Measurements from ENCODE around the gene RUFY1.
A peak's percentile ranks its signal among the peaks of the same experiment; 100 is the strongest.
"Not testable (repeated sequence)": the region's sequence is repeated elsewhere in the genome, so short reads cannot be mapped to it uniquely, and the experiment has no call there.

The RUFY1 gene

DNA sequence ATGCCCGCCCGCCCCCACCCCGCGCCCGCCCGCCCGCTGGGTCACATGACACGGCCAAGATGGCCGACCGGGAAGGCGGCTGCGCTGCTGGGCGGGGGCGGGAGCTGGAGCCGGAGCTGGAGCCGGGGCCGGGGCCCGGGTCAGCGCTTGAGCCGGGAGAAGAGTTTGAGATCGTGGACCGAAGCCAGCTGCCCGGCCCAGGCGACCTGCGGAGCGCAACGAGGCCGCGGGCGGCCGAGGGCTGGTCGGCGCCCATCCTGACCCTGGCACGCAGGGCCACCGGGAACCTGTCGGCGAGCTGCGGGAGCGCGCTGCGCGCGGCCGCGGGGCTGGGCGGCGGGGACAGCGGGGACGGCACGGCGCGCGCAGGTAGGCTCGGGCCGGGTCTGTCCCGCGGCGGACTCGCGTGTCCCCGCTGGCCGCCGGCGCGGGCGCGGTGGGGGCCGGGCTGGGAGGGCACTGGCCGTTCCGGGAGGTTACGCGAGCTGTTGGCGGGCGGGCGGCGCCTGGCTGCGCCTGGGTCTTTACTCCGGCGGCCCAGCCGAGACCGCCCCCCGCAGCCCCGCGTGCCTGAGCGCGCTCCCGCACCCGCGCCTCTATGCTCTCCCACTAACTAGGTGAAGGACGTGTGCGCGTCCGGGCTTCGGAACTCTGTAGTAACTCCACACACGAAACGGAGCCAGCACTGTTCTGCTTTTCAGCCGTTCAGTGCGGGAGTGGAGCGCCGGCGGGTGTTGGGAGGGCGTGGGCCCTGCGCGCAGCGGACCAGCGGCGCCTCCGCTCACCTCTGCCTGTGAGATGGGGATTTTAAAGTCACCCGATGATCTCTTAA, at the start of gene RUFY1:
Gene RUFY1 (plus strand): TSS at position 44 of the 832 bp plus-strand sequence. CDS start 16 bp downstream, at position 60.
- DNase-seq (ENCODE audit: low read depth): peak; percentile 79

DNA sequence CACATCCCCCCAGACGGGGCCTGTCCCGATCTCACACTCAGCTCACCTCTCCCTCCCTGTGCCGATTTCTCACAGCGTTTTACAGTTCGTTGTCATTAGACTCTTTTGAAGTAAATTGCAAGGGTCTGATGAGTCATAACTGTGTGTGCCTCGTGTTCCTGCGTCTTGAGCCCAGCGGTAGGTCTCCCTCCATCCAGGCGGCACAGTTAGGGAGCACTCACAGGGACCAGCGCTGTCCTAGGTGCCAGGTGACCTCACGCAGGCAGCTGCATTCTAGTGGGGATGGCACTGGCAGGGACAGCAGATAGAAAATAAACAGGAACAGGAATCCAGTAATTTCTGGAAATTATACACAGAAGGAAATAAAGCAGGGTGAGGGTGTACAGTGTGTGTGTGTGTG, 48.4 kb upstream of the RUFY1 start:
- DNase-seq (ENCODE audit: low read depth): not testable (repeated sequence)

DNA sequence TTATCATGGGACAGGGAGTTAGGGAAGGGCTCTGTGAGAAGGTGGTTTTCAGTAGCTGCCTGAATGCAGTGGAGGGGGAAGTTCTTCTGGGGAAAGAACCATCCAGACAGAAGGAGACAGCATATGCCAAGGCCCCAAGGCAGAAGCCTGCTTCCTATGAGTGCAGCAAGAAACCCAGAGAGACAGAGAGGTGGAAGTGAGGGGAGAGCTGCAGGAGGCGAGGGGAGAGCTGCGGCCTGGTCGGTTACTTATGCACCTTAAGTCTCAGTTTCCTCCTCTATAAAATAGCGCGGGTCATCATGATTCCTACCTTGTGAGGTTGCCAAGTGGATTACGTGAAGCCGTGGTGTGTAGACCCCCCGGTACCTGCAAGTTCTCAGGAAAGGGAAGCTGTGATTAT, 47.9 kb upstream of the RUFY1 start:
- not testable (repeated sequence) for DNase-seq (ENCODE audit: low read depth)

DNA sequence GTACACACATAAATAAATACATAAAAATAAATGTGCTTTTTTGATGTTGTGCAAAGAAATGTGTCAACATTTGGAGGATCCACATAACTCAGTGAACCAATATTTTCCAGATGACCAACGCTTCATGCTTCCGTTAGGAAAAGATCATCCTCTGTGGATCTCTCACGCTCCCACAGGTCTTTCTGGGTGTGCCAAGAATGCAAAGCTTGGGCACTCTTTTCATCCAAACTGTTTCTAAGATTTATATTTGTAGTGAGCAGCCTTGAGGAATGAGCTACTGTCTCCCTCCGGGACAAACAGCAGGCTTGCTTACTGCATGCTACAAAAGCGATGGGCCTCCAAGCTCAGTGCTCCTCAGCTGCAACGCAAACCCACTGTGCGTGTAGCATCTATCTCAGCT, 46.2 kb upstream of the RUFY1 start:
- DNase-seq (ENCODE audit: low read depth): no peak

DNA sequence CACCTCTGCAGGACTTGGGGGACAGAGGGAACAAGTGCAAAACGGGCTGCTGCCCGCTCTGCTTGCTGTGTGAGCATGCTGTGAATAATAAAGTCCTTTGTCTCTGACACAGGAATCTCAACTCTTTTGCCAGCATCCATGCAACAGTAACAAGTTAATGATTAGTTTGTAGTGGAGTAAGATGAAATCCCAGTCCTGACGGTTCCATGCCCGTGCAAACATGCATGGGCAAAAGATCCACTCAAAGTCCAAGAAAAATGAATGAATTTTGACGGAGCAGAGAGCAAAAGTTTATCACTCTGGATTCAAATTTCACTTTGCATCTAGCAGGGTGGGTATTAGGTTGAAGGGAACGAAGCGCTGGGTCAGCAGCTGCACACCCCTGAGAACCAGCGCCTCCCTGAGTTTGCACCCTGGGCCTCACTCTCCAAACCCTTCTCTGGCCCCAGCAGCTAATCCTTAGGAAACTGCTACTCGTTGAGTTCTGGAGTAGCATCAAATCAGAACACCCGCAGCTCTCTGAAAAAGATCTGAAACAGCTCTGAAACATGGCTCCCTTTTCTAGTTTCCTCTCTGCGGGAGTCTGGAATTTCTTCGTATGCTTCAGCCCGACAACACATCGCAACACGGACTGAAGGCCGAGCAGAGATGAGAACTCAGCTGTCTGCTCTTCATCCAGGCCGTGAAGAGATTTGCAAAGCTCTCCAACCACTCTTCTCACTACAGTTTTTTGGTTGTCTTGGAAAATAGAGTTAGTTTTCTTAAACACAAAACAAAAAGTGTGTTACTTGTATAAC, 45.6 kb upstream of the RUFY1 start:
- no peak for DNase-seq (ENCODE audit: low read depth)

- no peak for DNase-seq (ENCODE audit: low read depth)
Observed at GRCh38 chr5:179505636-179506261, 44.6 kb upstream of the RUFY1 start.

GRCh38 chr5:179509239-179509638, 41.1 kb upstream of the RUFY1 start:
- DNase-seq (ENCODE audit: low read depth): no peak

DNA sequence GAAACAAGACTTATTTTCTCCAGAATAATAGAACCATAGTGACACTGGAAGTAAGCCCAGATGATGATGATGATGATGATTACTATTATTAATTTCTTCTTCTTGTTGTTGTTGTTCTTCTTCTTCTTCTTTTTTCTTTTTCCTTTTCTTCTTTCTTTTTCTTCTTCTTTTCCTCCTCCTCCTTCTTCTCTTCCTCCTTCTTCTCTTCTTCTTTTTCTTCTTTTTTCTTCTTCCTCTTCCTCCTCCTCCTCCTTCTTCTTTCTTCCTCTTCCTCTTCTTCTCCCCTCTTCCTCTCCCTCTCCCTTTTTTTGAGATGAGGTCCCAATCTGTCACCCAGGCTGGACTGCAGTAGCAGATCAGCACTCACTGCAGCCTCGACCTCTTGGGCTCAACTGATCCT, 40.5 kb upstream of the RUFY1 start:
- no peak for DNase-seq (ENCODE audit: low read depth)

- DNase-seq (ENCODE audit: low read depth): no peak
Observed at GRCh38 chr5:179512452-179513000, 37.8 kb upstream of the RUFY1 start.

- not testable (repeated sequence) for DNase-seq (ENCODE audit: low read depth)
Observed at GRCh38 chr5:179515501-179515900, 34.9 kb upstream of the RUFY1 start.

- no peak for DNase-seq (ENCODE audit: low read depth)
Observed at GRCh38 chr5:179516221-179516620, 34.1 kb upstream of the RUFY1 start.

DNA sequence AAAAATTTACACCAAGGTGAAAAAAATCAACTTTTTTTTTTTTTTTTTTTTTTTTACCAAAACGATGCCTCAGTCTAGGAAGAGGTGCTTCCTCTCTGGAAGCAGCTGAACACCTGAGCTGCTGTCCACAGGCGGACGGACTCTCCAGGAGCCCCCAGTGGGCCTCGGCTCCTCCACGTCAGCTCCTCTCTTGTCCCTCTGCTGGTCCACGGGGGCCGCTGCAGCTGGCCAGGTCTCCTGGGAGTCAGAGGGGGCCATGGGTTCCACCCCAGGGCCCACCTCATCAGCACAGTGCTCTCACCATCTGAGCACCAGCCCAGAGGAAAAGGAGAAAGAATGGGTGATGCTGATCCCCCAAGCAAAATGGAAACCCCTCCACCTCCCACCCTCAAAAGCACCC, 32.6 kb upstream of the RUFY1 start:
- DNase-seq (ENCODE audit: low read depth): not testable (repeated sequence)

DNA sequence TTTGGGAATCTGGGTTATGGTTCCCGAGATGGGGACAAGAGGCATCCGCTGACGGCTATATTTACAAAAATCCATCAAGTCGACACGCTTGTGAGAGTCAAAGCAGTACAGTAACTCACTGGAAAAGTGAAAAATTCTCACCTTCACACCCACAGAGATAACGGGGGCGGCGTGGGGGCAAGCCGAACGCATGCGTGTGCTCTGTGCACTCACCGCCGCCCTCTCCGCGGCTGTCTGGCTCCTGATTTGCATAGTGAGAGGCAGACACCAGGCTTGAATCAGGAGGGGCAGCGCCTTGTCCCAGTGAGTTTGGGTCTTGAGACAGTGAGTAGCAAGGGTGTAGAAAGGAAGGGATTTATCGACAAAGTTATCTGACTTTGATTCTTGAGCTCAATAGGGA, 32.0 kb upstream of the RUFY1 start:
- not testable (repeated sequence) for DNase-seq (ENCODE audit: low read depth)

DNA sequence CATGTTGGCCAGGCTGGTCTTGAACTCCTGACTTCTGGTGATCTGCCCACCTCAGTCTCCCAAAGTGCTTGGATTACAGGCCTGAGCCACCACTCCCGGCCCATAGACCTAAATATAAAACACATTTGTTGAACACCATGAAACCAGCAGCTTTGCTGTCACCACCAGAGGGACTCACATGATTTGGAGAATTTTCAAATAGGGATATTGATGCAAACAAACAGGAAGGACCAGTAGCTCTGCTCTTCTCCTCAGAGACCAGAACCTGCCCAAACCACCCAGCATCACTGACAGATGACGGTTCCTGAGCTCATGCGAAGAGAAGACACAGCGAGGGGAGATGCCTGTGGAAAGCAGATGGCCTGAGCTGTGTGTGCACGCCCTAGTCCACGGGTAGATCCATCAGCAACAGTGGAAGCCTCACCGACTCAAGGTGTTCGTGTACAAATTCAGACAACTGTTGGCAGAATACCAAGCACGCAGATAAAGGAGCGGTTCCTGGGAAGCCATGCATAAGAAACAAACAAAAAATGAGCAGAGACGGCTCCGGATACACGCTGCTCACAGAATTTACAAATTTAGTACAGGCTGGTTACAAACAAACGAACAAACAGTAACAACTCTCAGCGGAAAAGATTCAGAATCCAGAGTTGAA, 30.8 kb upstream of the RUFY1 start:
- not testable (repeated sequence) for DNase-seq (ENCODE audit: low read depth)

GRCh38 chr5:179522107-179522506, 28.2 kb upstream of the RUFY1 start:
- not testable (repeated sequence) for DNase-seq (ENCODE audit: low read depth)

DNA sequence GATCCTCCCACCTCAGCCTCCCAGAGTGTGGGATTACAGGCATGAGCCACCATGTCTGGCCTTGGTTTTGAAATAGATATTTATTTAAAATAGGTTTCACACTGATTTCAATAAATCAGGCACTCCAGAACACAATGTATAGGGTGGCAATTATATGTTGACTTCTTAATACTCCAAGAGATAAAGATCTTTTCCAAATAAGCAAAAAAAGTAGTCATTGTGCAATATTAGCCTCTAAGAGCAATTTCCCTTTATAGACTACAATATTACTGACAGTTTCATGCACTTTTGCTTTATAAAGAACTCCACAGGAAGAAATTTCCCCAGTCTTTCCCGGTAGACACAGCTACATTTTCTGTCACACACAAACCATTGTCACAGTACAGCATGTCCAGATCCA, 23.4 kb upstream of the RUFY1 start:
- DNase-seq (ENCODE audit: low read depth): peak; percentile 22

GRCh38 chr5:179530069-179530998, 20.0 kb upstream of the RUFY1 start:
- peak; percentile 53 for DNase-seq (ENCODE audit: low read depth)

DNA sequence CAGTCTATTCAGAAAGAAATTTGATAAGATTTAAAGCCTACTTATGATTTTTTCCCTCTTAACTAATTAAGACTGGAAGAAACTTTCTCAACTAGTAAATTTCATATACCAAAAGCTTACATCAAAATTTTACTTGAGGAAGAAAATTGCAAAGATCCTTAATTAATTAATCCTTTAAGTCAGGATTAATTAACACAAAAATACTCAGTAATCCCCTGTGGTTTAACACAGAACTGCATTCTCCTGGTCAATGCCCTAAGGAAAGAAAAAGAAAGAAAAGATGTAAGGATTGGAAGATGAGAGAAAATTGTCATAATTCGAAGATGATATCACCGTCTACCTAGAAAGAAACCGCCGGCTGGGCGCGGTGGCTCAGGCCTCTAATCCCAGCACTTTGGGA, 17.3 kb upstream of the RUFY1 start:
- DNase-seq (ENCODE audit: low read depth): no peak

DNA sequence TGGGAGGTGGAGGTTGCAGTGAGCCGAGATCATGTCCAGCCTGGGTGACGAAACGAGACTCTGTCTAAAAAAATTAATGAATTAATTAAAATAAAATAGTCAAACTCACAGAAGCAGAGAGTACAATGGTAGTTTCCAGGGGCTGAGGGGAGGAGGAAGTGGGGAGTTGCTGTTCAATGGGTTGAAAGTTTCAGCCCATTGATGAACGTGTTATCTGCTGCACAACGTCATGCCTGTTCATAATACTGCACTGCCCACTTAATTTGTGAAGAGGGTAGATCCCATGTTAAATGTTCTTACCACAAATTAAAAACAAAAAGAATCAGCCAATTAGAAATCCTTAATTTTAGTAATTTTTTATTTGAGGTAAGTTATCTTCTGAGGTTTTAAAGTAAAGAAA, 16.4 kb upstream of the RUFY1 start:
- no peak for DNase-seq (ENCODE audit: low read depth)

DNA sequence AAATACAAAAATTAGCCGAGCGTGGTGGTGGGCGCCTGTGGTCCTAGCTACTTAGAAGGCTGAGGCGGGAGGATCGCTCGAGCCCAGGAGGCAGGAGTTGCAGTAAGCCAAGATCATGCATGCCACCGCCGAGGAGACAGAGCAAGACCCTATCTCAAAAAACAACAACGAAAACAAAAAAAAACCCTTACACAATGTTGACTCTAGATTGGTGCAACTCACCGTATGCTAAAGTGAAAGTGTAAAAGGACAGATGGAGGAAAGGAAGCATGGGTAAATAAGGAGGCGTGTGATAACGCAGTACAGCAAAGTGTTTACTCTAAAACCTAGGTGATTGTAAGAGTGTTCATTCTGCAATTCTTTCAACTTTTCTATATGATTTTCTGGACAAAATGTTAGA, 15.9 kb upstream of the RUFY1 start:
- DNase-seq (ENCODE audit: low read depth): no peak

DNA sequence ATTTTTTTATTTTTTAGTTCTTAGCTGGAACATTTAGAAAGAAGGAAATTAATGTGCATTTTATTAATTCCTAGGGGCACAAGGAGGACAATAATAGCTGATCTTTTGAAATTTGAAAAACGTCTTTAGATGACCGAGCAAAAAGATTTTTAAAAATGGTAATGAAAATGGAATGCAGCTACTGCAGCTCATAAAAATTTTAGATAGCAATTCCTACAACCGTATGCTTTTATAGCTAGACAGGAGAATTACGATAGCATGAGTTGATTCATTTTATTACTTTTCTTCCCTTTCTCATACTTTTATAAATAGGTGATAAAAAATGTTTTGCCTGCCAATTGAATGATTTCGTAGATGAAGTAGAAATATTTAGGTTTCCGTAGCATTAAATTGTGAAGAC, 13.7 kb upstream of the RUFY1 start:
- no peak for DNase-seq (ENCODE audit: low read depth)
